Hepatic stellate cell (primary cell): Measurements from ENCODE around the gene NOL7.

Source experiments
- DNase-seq: peaks from one replicate; pipeline ENCODE4 v3.0.0; 2011; ENCODE audit warnings: low spot score

NOL7 gene

GRCh38 chr6:13654496-13654895 lies 39.4 kb downstream of the NOL7 start:
- DNase-seq: no peak

- DNase-seq: no peak
Measured at GRCh38 chr6:13655700-13656099, 40.6 kb downstream of the NOL7 start.

- DNase-seq: no peak
Measured at GRCh38 chr6:13660273-13660672, 45.1 kb downstream of the NOL7 start.

- no peak for DNase-seq
Measured at GRCh38 chr6:13660893-13661292, 45.8 kb downstream of the NOL7 start.

GRCh38 chr6:13661647-13662046 lies 46.5 kb downstream of the NOL7 start:
- DNase-seq: no peak

- no peak for DNase-seq
Measured at GRCh38 chr6:13662651-13663334, 47.7 kb downstream of the NOL7 start.

- no peak for DNase-seq
Measured at GRCh38 chr6:13663986-13664385, 48.9 kb downstream of the NOL7 start.

DNA sequence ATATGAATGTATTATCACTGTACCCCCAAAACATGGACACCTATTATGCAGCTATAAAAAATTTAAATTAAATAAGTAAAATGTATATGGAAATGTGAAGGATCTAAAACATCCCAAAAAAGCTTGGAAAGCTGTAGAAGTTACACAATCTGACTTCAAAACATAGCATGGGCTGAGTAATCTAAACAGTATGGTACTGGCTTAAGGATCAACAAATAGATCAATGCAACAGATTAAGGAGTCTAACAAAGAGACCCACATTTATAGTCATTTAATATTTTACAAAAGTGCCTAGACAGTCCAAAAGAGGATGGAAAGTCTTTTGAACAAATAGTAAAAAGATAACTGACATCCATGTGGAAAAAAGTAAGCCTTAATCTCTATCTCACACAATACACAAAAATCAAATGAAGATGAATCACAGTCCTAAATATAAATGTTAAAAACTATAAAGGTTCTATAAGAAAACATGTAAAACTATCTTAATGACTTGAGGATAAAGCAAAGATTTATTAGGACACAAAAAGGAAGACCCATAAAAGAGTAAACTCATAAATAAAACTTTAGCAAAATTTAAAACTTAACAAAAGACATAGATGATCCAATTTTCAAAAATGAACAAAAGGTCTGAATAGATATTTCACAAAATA lies 49.7 kb downstream of the NOL7 start:
- DNase-seq: no peak

- DNase-seq: no peak
Measured at GRCh38 chr6:13666194-13667105, 51.3 kb downstream of the NOL7 start.

DNA sequence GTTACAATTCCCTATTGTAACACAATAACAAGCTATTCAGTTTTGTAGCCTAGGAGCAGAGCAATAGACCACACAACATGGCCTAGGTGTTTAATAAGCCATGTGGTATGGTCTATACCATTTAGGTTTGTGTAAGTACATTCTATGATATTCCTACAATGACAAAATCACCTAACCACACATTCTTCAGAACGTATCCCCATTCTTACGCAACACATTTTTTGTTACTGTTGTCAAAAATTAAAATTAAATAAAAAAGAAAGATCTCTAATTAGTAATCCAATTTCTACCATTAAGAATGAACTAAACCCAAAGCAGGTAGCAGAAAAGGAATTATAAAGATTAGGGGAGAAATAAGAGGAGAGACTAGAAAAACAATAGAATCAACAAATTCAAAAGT lies 52.5 kb downstream of the NOL7 start:
- no peak for DNase-seq

GRCh38 chr6:13668291-13668928 lies 53.3 kb downstream of the NOL7 start:
- DNase-seq: no peak

DNA sequence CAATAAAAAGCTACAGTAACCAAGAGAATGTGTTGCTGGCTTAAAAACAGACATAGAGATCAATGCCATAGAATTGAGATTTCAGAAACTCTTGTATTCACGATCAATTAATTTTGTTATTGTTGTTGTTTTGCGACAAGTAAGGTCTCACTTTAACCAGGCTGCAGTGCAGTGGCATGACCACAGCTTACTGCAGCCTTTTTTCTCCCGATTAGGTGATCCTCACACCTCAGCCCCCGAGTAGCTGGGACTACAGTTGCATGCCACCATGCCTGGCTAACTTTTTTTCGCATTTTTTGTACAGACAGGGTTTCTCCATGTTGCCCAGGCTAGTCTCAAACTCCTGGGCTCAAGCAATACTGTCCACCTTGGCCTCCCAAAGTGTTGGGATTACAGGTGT lies 54.3 kb downstream of the NOL7 start:
- DNase-seq: no peak
